Stimulated activated naive CD8-positive, alpha-beta T cell treated with anti-CD3 and anti-CD28 coated beads, Interleukin-15, Interleukin-2, amounts not matched to agents 100 U/mL and 50 U/mL, for 24 hours (primary cell): ENCODE measurements around the gene GTF3C5.
"Not testable (repeated sequence)": the region's sequence is repeated elsewhere in the genome, so short reads cannot be mapped to it uniquely, and the experiment has no call there.

Experiments used
- ATAC-seq: fragments of 150-1000 bp; cut with Tn5 transposase; one replicate; pipeline ENCODE4 v1.10.0; 2021
- DNase-seq: peaks from one replicate; pipeline ENCODE4 v3.0.0; 2021

Gene GTF3C5

DNA sequence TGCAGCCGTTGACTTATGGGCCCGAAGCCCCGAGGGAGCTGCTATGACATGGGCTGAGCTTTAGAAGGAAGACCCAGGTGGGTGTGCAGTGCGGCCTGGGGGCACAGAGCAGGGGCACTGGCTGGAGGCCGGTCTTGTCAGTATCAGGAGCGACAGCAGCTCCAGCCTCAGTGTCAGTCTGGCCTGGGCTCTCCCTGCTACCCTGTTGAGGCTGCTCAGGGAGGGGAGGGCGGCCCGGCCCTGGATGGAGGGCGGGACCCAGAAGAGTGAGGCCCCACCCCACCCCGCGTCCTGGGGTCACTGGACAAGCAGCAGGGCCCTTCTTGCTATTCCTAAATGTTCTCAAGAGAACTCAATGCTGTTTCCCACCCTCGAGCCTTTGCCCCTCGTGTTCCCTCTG lies 34.3 kb upstream of the GTF3C5 start:
- ATAC-seq (no peak), DNase-seq (no peak)

GRCh38 chr9:132997591-132997990 lies 33.2 kb upstream of the GTF3C5 start:
- ATAC-seq (no peak), DNase-seq (no peak)

DNA sequence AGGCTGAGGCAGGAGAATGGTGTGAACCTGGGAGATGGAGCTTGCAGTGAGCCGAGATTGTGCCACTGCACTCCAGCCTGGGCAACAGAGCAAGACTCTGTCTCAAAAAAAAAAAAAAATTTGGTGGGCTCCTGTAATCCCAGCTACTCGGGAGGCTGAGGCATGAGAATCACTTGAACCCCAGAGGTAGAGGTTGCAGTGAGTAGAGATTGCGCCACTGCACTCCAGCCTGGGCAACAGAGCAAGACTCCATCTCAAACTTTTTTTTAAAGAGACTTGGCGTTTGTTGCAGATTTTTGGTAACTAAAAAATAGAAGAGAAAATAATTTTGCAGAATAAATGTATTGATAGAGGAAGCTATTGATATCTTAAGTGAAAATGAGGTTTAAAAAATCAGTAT lies 32.6 kb upstream of the GTF3C5 start:
- ATAC-seq, DNase-seq: not testable (repeated sequence)

GRCh38 chr9:132998831-132999635 lies 31.8 kb upstream of the GTF3C5 start:
- DNase-seq: no peak
- no peak for ATAC-seq

DNA sequence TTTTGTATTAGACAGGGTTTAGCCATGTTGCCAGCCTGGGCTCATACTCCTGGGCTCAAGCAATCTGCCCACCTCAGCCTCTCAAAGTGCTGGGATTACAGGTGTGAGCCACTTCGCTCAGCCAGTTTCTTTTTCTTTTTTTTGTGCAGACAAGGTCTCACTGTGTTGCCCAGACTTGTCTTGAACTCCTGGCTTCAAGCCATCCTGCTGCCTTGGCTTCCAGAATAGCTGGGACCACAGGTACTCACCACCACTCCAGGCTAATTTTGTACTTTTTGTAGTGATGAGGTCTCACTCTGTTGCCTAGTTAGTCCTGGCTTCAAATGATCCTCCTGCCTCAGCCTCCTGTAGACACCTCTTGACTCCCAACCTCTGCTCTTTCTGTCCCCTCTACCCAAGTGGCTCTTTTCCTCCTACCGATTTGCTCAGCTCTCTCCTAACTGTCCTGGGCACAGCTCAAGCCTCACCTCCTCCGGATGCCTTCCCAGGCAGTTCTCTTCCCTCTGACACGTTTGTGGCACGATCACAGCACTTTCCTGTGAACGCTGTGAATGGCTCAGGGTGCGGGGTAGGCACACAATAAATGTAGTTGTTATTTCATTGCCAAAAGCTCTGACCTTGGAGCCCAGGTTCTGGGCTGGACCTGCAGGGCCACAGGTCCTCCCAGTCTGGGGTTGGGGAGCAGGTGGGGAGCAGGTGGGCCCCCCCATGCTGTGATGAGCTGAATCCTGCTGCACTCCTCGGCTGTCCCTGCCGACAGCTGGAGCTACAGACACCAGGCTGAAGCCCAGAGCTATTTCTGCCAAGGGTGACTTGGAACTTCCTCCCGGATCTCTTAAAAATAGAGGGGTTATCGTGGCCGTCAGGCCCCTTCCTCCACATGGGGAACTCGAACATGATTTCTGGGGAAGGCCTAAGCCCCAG lies 28.4 kb upstream of the GTF3C5 start:
- DNase-seq (no peak), ATAC-seq (peak; percentile 29)

- peak; percentile 16 for ATAC-seq
- DNase-seq: no peak
Observed at GRCh38 chr9:133003071-133003461, 27.7 kb upstream of the GTF3C5 start.

- ATAC-seq: no peak
- DNase-seq: no peak
Observed at GRCh38 chr9:133003671-133004090, 27.1 kb upstream of the GTF3C5 start.

DNA sequence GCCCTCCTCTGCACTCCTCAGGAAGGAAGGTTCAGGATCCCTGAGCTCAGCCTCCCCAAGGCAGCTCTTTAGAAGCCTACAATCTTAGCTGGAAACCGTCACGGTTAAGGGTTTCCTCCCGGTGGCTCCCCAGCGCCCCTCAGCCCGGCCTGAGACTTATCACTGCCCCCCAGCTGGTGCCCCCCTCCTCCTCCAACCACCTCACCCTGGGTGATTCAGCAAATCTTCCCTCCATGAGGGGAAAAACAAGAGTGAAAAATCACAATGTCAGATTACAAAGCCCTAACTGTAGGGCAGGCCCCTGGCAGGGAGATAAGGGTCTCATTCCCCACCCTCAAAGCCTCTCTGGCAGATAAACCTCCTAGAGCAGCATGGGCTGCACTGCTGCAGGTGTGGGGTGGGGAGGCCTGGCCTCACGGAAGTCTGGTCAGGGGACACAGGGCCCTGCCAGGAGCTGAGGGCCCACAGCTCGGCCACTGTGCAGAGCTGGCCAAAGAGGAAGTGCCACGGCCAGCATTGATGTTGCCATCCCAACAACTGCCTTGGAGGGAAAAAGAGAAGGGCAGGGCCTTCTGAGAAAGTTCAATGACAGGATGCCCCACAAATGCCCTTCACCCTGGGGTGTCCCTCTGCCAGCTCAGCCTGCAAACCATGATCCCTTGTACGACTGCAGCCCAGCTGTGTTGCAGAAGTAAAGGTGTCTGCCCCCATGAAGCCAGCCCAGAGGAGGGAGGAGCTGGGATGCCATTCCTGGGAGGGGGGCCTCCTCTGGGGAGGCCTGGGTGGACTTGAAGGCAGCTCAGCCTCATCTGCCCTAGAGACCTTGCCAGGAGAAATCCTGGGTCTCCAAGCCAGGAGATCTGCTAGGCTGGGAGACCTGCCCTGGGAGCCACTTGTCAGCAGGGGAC lies 26.5 kb upstream of the GTF3C5 start:
- ATAC-seq (no peak), DNase-seq (no peak)

- DNase-seq (no peak), ATAC-seq (no peak)
Observed at GRCh38 chr9:133004999-133005760, 25.6 kb upstream of the GTF3C5 start.

- ATAC-seq: no peak
- no peak for DNase-seq
Observed at GRCh38 chr9:133005957-133006356, 24.8 kb upstream of the GTF3C5 start.

- DNase-seq (no peak), ATAC-seq (no peak)
Observed at GRCh38 chr9:133006731-133007352, 24.0 kb upstream of the GTF3C5 start.

- ATAC-seq (no peak), DNase-seq (no peak)
Observed at GRCh38 chr9:133008406-133008805, 22.4 kb upstream of the GTF3C5 start.

DNA sequence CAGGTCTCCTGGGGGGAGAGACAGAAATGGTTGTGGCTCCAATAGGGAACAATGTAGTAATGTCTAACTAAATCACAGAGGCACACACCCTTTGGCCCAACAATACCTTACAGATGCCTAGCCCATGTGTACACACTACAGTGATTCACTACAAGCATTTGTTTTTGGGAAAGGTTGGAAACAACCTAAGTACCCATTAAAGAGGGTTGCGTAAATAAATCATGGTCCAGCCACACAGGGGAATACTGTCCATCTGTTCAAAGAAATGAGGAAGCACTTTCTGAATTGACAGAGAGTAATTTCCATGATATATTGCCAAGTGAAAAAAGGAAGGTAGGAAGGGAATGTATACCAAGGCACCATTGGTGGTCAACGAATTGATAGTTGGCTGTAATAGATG lies 22.0 kb upstream of the GTF3C5 start:
- no peak for ATAC-seq

DNA sequence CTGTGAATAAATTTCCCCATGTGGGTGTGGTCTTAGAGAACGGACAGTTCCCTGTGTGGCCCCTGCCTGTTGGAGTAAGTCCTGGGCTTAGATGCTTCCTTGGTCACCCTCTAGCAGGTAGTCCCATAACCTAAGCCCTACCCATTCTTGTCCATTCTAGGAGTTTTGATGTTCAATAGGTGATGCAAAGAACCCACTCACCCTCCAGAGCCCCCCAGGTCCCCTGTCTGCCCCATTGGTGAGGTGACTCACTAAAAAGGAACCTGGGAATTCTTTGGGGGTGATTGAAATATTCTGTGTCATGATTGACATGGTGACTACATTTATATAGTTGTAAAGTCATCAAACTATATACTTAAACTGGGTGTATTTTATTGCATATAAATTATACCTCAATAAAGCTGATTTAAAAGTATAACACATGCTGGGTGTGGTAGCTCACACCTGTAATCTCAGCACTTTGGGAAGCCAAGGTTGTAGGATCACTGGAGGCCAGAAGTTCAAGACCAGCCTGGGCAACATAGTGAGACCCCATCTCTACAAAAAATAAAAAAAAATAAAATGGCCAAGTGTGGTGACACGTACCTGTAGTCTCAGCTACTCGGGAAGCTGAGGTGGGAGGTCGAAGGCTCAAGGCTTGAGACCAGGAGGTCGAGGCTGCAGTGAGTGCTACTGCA lies 20.8 kb upstream of the GTF3C5 start:
- ATAC-seq (no peak), DNase-seq (no peak)

More for the DNA sequence above, 22.0 kb upstream of the GTF3C5 start:
- no peak for DNase-seq

- ATAC-seq (no peak), DNase-seq (no peak)
Observed at GRCh38 chr9:133014696-133015095, 16.1 kb upstream of the GTF3C5 start.

DNA sequence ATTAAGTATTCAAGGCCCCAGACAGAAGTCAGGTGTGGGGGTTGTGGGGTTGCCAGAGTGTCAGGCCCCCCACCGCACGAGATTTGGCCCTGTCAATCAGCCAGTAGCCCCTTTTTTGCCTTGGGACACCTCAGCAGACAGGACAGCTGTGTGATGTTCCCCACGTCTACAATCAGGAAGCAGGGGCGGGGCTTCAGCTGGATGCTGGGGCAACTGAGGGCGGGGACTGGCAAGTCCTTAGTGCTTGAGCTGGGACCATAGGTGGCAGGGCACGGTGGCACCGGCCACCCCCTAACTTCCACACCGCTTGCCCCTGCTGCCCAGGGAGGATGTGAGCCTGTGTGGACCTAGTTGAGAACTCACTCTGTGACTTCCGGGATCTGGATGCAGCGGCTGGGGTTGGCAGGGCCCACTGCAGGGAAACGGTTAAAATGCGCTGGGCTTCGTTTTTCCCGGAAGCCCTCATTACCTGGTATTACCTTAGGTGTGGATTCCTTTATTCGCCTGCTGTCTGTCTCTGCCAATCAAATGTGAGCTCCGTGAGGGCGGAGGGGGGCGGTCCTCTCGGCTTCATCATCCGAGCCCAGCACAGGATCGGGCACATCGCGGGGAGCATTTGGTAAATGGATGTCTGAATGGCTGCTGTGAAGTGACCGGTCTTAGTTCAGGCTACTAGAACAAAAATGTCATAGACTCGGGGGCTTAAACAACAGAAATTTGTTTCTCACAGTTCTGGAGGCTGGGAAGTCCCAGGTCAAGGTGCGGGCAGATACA lies 7.5 kb upstream of the GTF3C5 start:
- peak; percentile 62 for ATAC-seq

GRCh38 chr9:133026426-133026825 lies 4.4 kb upstream of the GTF3C5 start:
- DNase-seq (no peak), ATAC-seq (no peak)

More for the DNA sequence above, 7.5 kb upstream of the GTF3C5 start:
- peak; percentile 76 for DNase-seq

- ATAC-seq (no peak), DNase-seq (no peak)
Observed at GRCh38 chr9:133027134-133027533, 3.7 kb upstream of the GTF3C5 start.

- ATAC-seq: no peak
- no peak for DNase-seq
Observed at GRCh38 chr9:133028221-133028620, 2.6 kb upstream of the GTF3C5 start.

GRCh38 chr9:133029994-133030316 lies 842 bp upstream of the GTF3C5 start:
- no peak for DNase-seq
- ATAC-seq: no peak
